Measurements from ENCODE around the gene PTPRN2.

PTPRN2 gene

GRCh38 chr7:158139499-158139898, 448.1 kb downstream of the PTPRN2 start:
- no peak overlapping the region for H3K4me3 ChIP-seq (ENCODE audit: low read depth, low read length)
- no peak for TF ChIP-seq CTCF (IDR thresholded peaks at IDR 0.05; ENCODE audit: low read depth, low read length)

GRCh38 chr7:158138329-158138597, 449.4 kb downstream of the PTPRN2 start:
- no peak for TF ChIP-seq CTCF (IDR thresholded peaks at IDR 0.05; ENCODE audit: low read depth, low read length)

GRCh38 chr7:158137516-158138328, 449.9 kb downstream of the PTPRN2 start:
- no peak overlapping the region for H3K4me3 ChIP-seq (ENCODE audit: low read depth, low read length)
- TF ChIP-seq CTCF (IDR thresholded peaks at IDR 0.05; ENCODE audit: low read depth, low read length) = no peak

More at GRCh38 chr7:158138329-158138597, 449.4 kb downstream of the PTPRN2 start:
- H3K4me3 ChIP-seq (ENCODE audit: low read depth, low read length) = no peak overlapping the region

GRCh38 chr7:158135931-158136330, 451.7 kb downstream of the PTPRN2 start:
- TF ChIP-seq CTCF (IDR thresholded peaks at IDR 0.05; ENCODE audit: low read depth, low read length) = no peak
- H3K4me3 ChIP-seq (ENCODE audit: low read depth, low read length) = no peak overlapping the region

- no peak overlapping the region for H3K4me3 ChIP-seq (ENCODE audit: low read depth, low read length)
- TF ChIP-seq CTCF (IDR thresholded peaks at IDR 0.05; ENCODE audit: low read depth, low read length) = no peak
Measured at GRCh38 chr7:158134824-158135223, 452.8 kb downstream of the PTPRN2 start.

- no peak overlapping the region for H3K4me3 ChIP-seq (ENCODE audit: low read depth, low read length)
- TF ChIP-seq CTCF (IDR thresholded peaks at IDR 0.05; ENCODE audit: low read depth, low read length) = no peak
Measured at GRCh38 chr7:158133515-158134271, 453.9 kb downstream of the PTPRN2 start.

- no peak for TF ChIP-seq CTCF (IDR thresholded peaks at IDR 0.05; ENCODE audit: low read depth, low read length)
- no peak overlapping the region for H3K4me3 ChIP-seq (ENCODE audit: low read depth, low read length)
Measured at GRCh38 chr7:158133057-158133456, 454.6 kb downstream of the PTPRN2 start.

Data from WI38 (cell line).